B cell (primary cell): ENCODE data around the gene NPEPPS. TPM values are rescaled to one million over a fixed set of nuclear protein-coding genes. Genes with fewer than 3 reads are reported as not detected.
"Not testable (repeated sequence)": the region's sequence is repeated elsewhere in the genome, so short reads cannot be mapped to it uniquely, and the experiment has no call there.

Experiments used
- ATAC-seq: fragments of 200-7000 bp; cut with Tn5 transposase; one replicate; pipeline ENCODE4 v1.10.0; 2021; ENCODE audit warnings: low read depth, mild to moderate bottlenecking, moderate number of reproducible peaks, moderate library complexity
- CTCF ChIA-PET: fragments of 350-600 bp; sonication (Branson Sonifier 250); formaldehyde crosslinking; loops from one replicate; lab custom pipeline; 2021; ENCODE audit warnings: antibody characterized with exemption, inconsistent platforms; lab: Charles Lee
- POLR2A ChIA-PET: fragments of 350-600 bp; sonication (Branson Sonifier 250); formaldehyde crosslinking; loops from one replicate; lab custom pipeline; 2021; ENCODE audit warnings: antibody characterized with exemption; lab: Charles Lee
- DNase-seq: peaks from one replicate; pipeline ENCODE4 v3.0.0; 2013
- H2AFZ ChIP-seq: 2 replicates; pipeline ENCODE4 v1.6.1; 2012; ENCODE audit warnings: mild to moderate bottlenecking, low read depth, low read length; ENCODE audit not compliant: insufficient read depth, poor library complexity, severe bottlenecking
- H3K27ac ChIP-seq, 2 donors: 1 replicate in 1 of 2; 2 replicates in 1 of 2; pipeline ENCODE4 v1.5.1; 2012 to 2013; ENCODE audit warnings: low read length in 2 of 2, mild to moderate bottlenecking in 2 of 2, moderate library complexity in 1 of 2
- H3K27me3 ChIP-seq, 4 experiments: fragments of 200-600 bp in 1 of 4; sonication (generic) in 1 of 4; replicated peaks in 1 of 4; 1 replicate in 2 of 4; 2 replicates in 2 of 4; pipeline versions ENCODE4 v1.6.1 to v1.7.0; 2013 to 2016; ENCODE audit warnings: low read length in 3 of 4, mild to moderate bottlenecking in 2 of 4, mixed read lengths in 1 of 4, moderate library complexity in 1 of 4; ENCODE audit not compliant: insufficient read depth in 4 of 4, control insufficient read depth in 3 of 4; ENCODE audit errors: control extremely low read depth in 1 of 4
- H3K36me3 ChIP-seq, 2 experiments: replicated peaks in 1 of 2; 1 replicate in 1 of 2; 2 replicates in 1 of 2; pipeline versions ENCODE4 v1.6.1 to v1.7.1; 2013; ENCODE audit warnings: low read length in 1 of 2; ENCODE audit not compliant: insufficient read depth in 2 of 2, control insufficient read depth in 1 of 2; ENCODE audit errors: control extremely low read depth in 1 of 2, extremely low read depth in 1 of 2
- H3K4me1 ChIP-seq, 2 donors: fragments of 200-600 bp in 1 of 2; sonication (generic) in 1 of 2; 1 replicate in 1 of 2; 2 replicates in 1 of 2; pipeline versions ENCODE4 v1.5.1 to v1.6.1; 2013 to 2017; ENCODE audit warnings: low read length in 2 of 2; ENCODE audit not compliant: control insufficient read depth in 2 of 2, insufficient read depth in 2 of 2
- H3K4me2 ChIP-seq: replicated peaks from 2 replicates; pipeline ENCODE3; 2012; ENCODE audit warnings: mild to moderate bottlenecking, low read depth, low read length; ENCODE audit not compliant: poor library complexity, severe bottlenecking
- H3K4me3 ChIP-seq, 5 experiments: fragments of 200-600 bp in 1 of 5; sonication (generic) in 1 of 5; 1 replicate in 3 of 5; 2 replicates in 2 of 5; pipeline versions ENCODE4 v1.5.1 to v1.7.0; 2011 to 2016; ENCODE audit warnings: low read length in 4 of 5, mild to moderate bottlenecking in 4 of 5, low read depth in 2 of 5, control low read depth in 1 of 5, moderate library complexity in 1 of 5; ENCODE audit not compliant: insufficient read depth in 1 of 5; ENCODE audit errors: control extremely low read depth in 1 of 5, extremely low read depth in 1 of 5
- H3K79me2 ChIP-seq: fragments of 200-600 bp; sonication (generic); one replicate; pipeline ENCODE4 v1.6.0; 2016; ENCODE audit warnings: low read length; ENCODE audit not compliant: control insufficient read depth, insufficient read depth
- H3K9ac ChIP-seq: fragments of 200-600 bp; sonication (generic); 2 replicates; pipeline ENCODE4 v1.6.1; 2017; ENCODE audit warnings: mild to moderate bottlenecking, low read length, moderate library complexity
- H3K9me3 ChIP-seq, 3 donors: one replicate each; pipeline versions ENCODE4 v1.6.1 to v1.7.1; 2013; ENCODE audit warnings: low read length in 2 of 3; ENCODE audit not compliant: control insufficient read depth in 2 of 3, insufficient read depth in 1 of 3; ENCODE audit errors: control extremely low read depth in 1 of 3
- H4K20me1 ChIP-seq: 2 replicates; pipeline ENCODE4 v1.6.0; 2012; ENCODE audit warnings: mild to moderate bottlenecking, low read length; ENCODE audit not compliant: insufficient read depth, control insufficient read depth, poor library complexity, severe bottlenecking
- H3K27ac Mint-ChIP-seq: one replicate; pipeline ENCODE4 v1.8.0; 2021; ENCODE audit warnings: mixed read lengths
- H3K27me3 Mint-ChIP-seq: one replicate; pipeline ENCODE4 v1.8.0; 2021; ENCODE audit warnings: mixed read lengths
- H3K4me1 Mint-ChIP-seq: one replicate; pipeline ENCODE4 v1.8.0; 2021; ENCODE audit warnings: mixed read lengths
- H3K4me3 Mint-ChIP-seq: one replicate; pipeline ENCODE4 v1.8.0; 2021; ENCODE audit warnings: mixed read lengths
- H3K9me3 Mint-ChIP-seq: one replicate; pipeline ENCODE4 v1.8.0; 2022; ENCODE audit warnings: mixed read lengths; ENCODE audit not compliant: insufficient read depth
- WGBS: methylation state at CpG from one replicate; pipeline ENCODE4 v1.1.5; 2013; ENCODE audit warnings: missing lambda C conversion rate; ENCODE audit not compliant: insufficient coverage; 5-methylcytosine and 5-hydroxymethylcytosine counted together
- intact Hi-C: fragments of 100-400 bp; cut with micrococcal nuclease; formaldehyde crosslinking; loops from one replicate; pipeline ENCODE4 v1.10.0; 2022
- polyA plus RNA-seq: library from polyadenylated mRNA; depleted of rRNA; stranded (reverse); fragments of >200 nt; gene quantifications from 2 replicates; pipeline ENCODE4 v1.2.3, GENCODE V29; 2012
- total RNA-seq, 2 donors: library from RNA; stranded (reverse); fragments of 120-200 nt in 1 of 2; gene quantifications; 1 replicate in 1 of 2; 2 replicates in 1 of 2; pipeline versions ENCODE4 v1.2.3 to v1.2.4, GENCODE V29; 2013 to 2022

The NPEPPS gene
- total and polyA plus RNA-seq, 2 donors (not counting 1 experiment from before 2014, with no cell fraction given) = 47.8 to 160 TPM

GRCh38 chr17:47502776-47503455 lies 28.0 kb upstream of the NPEPPS start:
- H3K36me3 ChIP-seq, H3K27me3 ChIP-seq, H3K9me3 ChIP-seq, H3K4me1 ChIP-seq, H3K27me3 Mint-ChIP-seq, H4K20me1 ChIP-seq, DNase-seq, H3K27ac ChIP-seq, H3K9me3 Mint-ChIP-seq, H3K9ac ChIP-seq, H3K4me2 ChIP-seq, H3K4me1 Mint-ChIP-seq, POLR2A ChIA-PET, H3K79me2 ChIP-seq, CTCF ChIA-PET, H3K4me3 ChIP-seq, H3K4me3 Mint-ChIP-seq: not testable (repeated sequence)
- peak overlapping the region; percentile 16 for H2AFZ ChIP-seq
- H3K27ac Mint-ChIP-seq = peak overlapping the region; percentile 37
- WGBS = no CpG with 5 or more reads among the region's 2 CpGs
- intact Hi-C loops = loop anchor here (5.0 kb wide), 1 partner anchor 114 kb away; no protein-coding TSS in a partner anchor
- ATAC-seq = peak; percentile 21

GRCh38 chr17:47511701-47512146 lies 19.2 kb upstream of the NPEPPS start:
- H3K9me3 ChIP-seq, H2AFZ ChIP-seq, ATAC-seq, H3K4me2 ChIP-seq, H3K27me3 ChIP-seq, H3K9me3 Mint-ChIP-seq, H3K27me3 Mint-ChIP-seq, DNase-seq, H3K9ac ChIP-seq, H4K20me1 ChIP-seq, H3K4me1 Mint-ChIP-seq, H3K4me3 ChIP-seq, CTCF ChIA-PET, H3K36me3 ChIP-seq, H3K79me2 ChIP-seq, H3K4me1 ChIP-seq, intact Hi-C loops, H3K27ac Mint-ChIP-seq, H3K4me3 Mint-ChIP-seq, H3K27ac ChIP-seq: not testable (repeated sequence)
- POLR2A ChIA-PET = interaction anchor here (0.6 kb wide), 1 partner anchor 34 kb away, joined by 5 read pairs; no protein-coding TSS in a partner anchor
- WGBS = 0% methylated on average over 3 of the region's 3 CpGs

GRCh38 chr17:47513301-47513700 lies 17.6 kb upstream of the NPEPPS start:
- CTCF ChIA-PET, H4K20me1 ChIP-seq, ATAC-seq, H3K4me3 ChIP-seq, H3K9me3 Mint-ChIP-seq, H3K4me3 Mint-ChIP-seq, H3K9me3 ChIP-seq, intact Hi-C loops, H3K27me3 ChIP-seq, H3K36me3 ChIP-seq, POLR2A ChIA-PET, H3K27ac ChIP-seq, H3K27me3 Mint-ChIP-seq, H3K4me2 ChIP-seq, H3K4me1 ChIP-seq, H3K9ac ChIP-seq, H3K4me1 Mint-ChIP-seq, H3K79me2 ChIP-seq, H3K27ac Mint-ChIP-seq, DNase-seq, H2AFZ ChIP-seq: not testable (repeated sequence)
- WGBS = no CpG with 5 or more reads among the region's 6 CpGs

GRCh38 chr17:47518880-47519279 lies 12.0 kb upstream of the NPEPPS start:
- intact Hi-C loops, CTCF ChIA-PET, H3K9me3 Mint-ChIP-seq, H3K27ac ChIP-seq, H3K4me2 ChIP-seq, H3K36me3 ChIP-seq, H3K27me3 ChIP-seq, H3K27ac Mint-ChIP-seq, H3K4me3 ChIP-seq, H3K4me1 ChIP-seq, H2AFZ ChIP-seq, DNase-seq, ATAC-seq, H3K9me3 ChIP-seq, POLR2A ChIA-PET, H3K4me1 Mint-ChIP-seq, H3K9ac ChIP-seq, H3K27me3 Mint-ChIP-seq, H4K20me1 ChIP-seq, H3K4me3 Mint-ChIP-seq, H3K79me2 ChIP-seq: not testable (repeated sequence)
